PC-9 (cell line): Measurements from ENCODE around the gene PARP12. TPM values are rescaled to one million over a fixed set of nuclear protein-coding genes. Genes with fewer than 3 reads are reported as not detected.

ENCODE experiments used
- BruUV-seq: library from RNA; stranded (reverse); fragments of 400-500 nt; replicated peaks from 2 replicates; lab custom pipeline; 2021; lab: Mats Ljungman, UMichigan
- CTCF ChIA-PET: fragments of 300-600 bp; sonication (Branson Sonifier 250); formaldehyde crosslinking; loops from one replicate; lab custom pipeline; 2022; ENCODE audit warnings: antibody characterized with exemption; lab: Charles Lee
- POLR2A ChIA-PET: fragments of 300-600 bp; sonication (Branson Sonifier 250); formaldehyde crosslinking; loops from one replicate; lab custom pipeline; 2022; ENCODE audit warnings: antibody characterized with exemption; ENCODE audit not compliant: unreplicated experiment; lab: Charles Lee
- DNase-seq, 2 experiments: peaks; one replicate each; pipeline versions ENCODE4 v3.0.0 to v3.0.0-alpha.2; 2015 to 2022; ENCODE audit warnings: mixed read lengths in 1 of 2
- H2AFZ ChIP-seq: fragments of 200-600 bp; sonication (generic); 2 replicates; pipeline ENCODE4 v1.8.1; 2017; ENCODE audit warnings: antibody characterized with exemption
- H3F3A ChIP-seq: fragments of 200-600 bp; sonication (generic); 2 replicates; pipeline ENCODE4 v1.8.1; 2017; ENCODE audit warnings: antibody characterized with exemption, mild to moderate bottlenecking, low read depth; ENCODE audit not compliant: insufficient read depth
- H3K27ac ChIP-seq: fragments of 200-600 bp; sonication (generic); 2 replicates; pipeline ENCODE4 v1.6.1; 2016; ENCODE audit warnings: mixed run types
- H3K27me3 ChIP-seq: fragments of 200-600 bp; sonication (generic); 2 replicates; pipeline ENCODE4 v1.6.1; 2016; ENCODE audit warnings: low read depth, mixed run types; ENCODE audit not compliant: insufficient read depth
- H3K36me3 ChIP-seq: fragments of 200-600 bp; sonication (generic); 2 replicates; pipeline ENCODE4 v1.6.1; 2016; ENCODE audit warnings: low read depth, mixed run types
- H3K4me1 ChIP-seq: fragments of 200-600 bp; sonication (generic); replicated peaks from 2 replicates; pipeline ENCODE4 v1.6.1; 2016; ENCODE audit warnings: mixed run types; ENCODE audit not compliant: insufficient read depth
- H3K4me2 ChIP-seq: fragments of 200-600 bp; sonication (generic); 2 replicates; pipeline ENCODE4 v1.6.1; 2017; ENCODE audit warnings: mixed run types
- H3K4me3 ChIP-seq: fragments of 200-600 bp; sonication (generic); 2 replicates; pipeline ENCODE4 v1.6.1; 2016; ENCODE audit warnings: mixed run types
- H3K79me2 ChIP-seq: fragments of 200-600 bp; sonication (generic); 2 replicates; pipeline ENCODE4 v1.6.1; 2017; ENCODE audit warnings: low read depth, mixed run types
- H3K9me2 ChIP-seq: fragments of 200-600 bp; sonication (generic); 2 replicates; pipeline ENCODE4 v1.8.1; 2017; ENCODE audit warnings: mild to moderate bottlenecking; ENCODE audit not compliant: insufficient read depth
- H3K9me3 ChIP-seq: fragments of 200-600 bp; sonication (generic); 2 replicates; pipeline ENCODE4 v1.8.1; 2016; ENCODE audit warnings: low read depth; ENCODE audit not compliant: insufficient read depth
- H4K20me1 ChIP-seq: fragments of 200-600 bp; sonication (generic); 2 replicates; pipeline ENCODE4 v1.8.1; 2017; ENCODE audit not compliant: insufficient read depth
- EZH2 ChIP-seq: fragments of 200-600 bp; sonication (generic); IDR thresholded peaks from 2 replicates; pipeline ENCODE4 v1.8.0; 2017; ENCODE audit warnings: antibody characterized with exemption, low read depth
- intact Hi-C: fragments of 100-400 bp; cut with micrococcal nuclease; formaldehyde crosslinking; loops from one replicate; pipeline ENCODE4 v1.10.0; 2022; ENCODE audit not compliant: unreplicated experiment
- total RNA-seq: library from RNA; stranded (reverse); gene quantifications from 2 replicates; pipeline ENCODE4 v1.2.3, GENCODE V29; 2021
- TF ChIP-seq, protein P1 (sequence below): fragments of 200-600 bp; sonication (generic); conservative IDR thresholded peaks from 2 replicates; pipeline ENCODE4 v1.6.1; 2017; ENCODE audit warnings: mixed run types, antibody characterized with exemption, mild to moderate bottlenecking, moderate library complexity

The PARP12 gene
- total RNA-seq, 1 experiment from 2014 or later, result 32.4 TPM

DNA sequence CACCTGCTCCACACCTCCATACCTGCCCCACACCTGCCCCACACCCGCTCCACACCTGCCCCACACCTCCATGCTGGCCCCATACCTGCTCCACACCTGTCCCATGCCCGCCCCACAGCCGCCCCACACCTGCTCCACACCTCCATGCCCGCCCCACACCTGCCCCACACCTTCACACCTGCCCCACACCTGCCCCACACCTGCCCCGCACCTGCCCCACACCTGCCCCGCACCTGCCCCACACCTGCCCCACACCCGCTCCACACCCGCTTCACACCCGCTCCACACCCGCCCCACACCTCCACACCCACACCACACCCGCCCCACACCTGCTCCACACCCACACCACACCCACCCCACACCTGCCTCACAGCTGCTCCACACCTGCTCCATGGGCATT, 53.0 kb downstream of the PARP12 start:
- no peaks in the 10 kb centered on the region for H3K36me3 ChIP-seq
- POLR2A ChIA-PET, result interaction anchor here (0.6 kb wide), 1 partner anchor 15 kb away, joined by 3 read pairs; no protein-coding TSS in a partner anchor
- DNase-seq, result no peak
- no peaks in the 10 kb centered on the region for H3K4me1 ChIP-seq
- H3F3A ChIP-seq, result no peaks in the 10 kb centered on the region
- H3K4me2 ChIP-seq, result no peak overlapping the region
- H4K20me1 ChIP-seq, result no peaks in the 10 kb centered on the region
- no TSS peak for BruUV-seq
- no peaks in the 10 kb centered on the region for H3K9me3 ChIP-seq
- no peak overlapping the region for H3K4me3 ChIP-seq
- intact Hi-C loops, result loop anchor here (10.0 kb wide), 2 partner anchors 575 to 935 kb away; no protein-coding TSS in a partner anchor
- no peak overlapping the region for H2AFZ ChIP-seq
- CTCF ChIA-PET, result no interaction called here
- no peaks in the 10 kb centered on the region for H3K79me2 ChIP-seq
- no peak overlapping the region for H3K27ac ChIP-seq
- no peaks in the 10 kb centered on the region for H3K9me2 ChIP-seq
- TF ChIP-seq, protein P1, sequence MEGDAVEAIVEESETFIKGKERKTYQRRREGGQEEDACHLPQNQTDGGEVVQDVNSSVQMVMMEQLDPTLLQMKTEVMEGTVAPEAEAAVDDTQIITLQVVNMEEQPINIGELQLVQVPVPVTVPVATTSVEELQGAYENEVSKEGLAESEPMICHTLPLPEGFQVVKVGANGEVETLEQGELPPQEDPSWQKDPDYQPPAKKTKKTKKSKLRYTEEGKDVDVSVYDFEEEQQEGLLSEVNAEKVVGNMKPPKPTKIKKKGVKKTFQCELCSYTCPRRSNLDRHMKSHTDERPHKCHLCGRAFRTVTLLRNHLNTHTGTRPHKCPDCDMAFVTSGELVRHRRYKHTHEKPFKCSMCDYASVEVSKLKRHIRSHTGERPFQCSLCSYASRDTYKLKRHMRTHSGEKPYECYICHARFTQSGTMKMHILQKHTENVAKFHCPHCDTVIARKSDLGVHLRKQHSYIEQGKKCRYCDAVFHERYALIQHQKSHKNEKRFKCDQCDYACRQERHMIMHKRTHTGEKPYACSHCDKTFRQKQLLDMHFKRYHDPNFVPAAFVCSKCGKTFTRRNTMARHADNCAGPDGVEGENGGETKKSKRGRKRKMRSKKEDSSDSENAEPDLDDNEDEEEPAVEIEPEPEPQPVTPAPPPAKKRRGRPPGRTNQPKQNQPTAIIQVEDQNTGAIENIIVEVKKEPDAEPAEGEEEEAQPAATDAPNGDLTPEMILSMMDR, result no peak
- TF ChIP-seq EZH2, result no peak
- H3K27me3 ChIP-seq, result no peaks in the 10 kb centered on the region

DNA sequence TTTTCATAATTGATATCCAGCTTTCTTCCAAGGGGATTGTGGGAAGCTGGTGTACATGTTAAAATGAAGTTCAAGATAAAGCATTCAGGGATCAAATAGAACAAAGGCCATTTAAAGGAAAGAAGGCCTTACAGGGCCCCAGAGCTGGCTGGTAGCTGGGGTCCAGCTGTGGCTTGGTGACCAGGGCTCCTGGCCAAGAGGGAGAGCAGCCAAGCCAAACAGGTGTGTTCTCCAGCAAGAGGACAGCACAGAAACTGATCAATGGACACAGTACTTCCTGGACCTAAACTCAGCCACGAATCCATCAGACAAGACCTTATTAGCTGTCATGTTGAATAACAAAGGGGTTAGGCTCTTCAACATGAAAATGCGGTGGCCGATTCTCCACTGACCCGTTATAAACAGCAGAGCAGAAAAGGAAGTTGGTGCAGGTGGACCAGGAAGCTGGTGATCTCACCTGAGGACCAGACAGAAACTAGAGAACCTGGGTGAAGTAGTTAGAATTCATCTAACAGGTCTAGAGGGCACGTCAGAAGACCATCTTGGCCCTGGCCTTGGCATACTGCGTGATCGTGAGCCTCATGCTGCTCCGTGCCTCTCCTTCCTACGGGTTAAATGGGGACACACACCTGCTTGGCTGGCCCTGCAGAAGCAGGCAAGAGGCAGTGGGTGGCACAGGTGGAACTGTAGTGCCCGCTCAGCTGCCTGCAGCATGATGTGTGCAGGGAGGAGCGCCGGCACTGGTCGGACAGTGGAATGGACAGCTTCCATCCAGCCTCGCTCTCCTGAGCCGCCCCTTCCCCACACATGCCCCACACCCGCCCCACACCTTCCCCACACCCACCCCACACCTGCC, 53.8 kb downstream of the PARP12 start:
- no peak overlapping the region for H2AFZ ChIP-seq
- H3K36me3 ChIP-seq, result no peaks in the 10 kb centered on the region
- H3K79me2 ChIP-seq, result no peaks in the 10 kb centered on the region
- no TSS peak for BruUV-seq
- no peaks in the 10 kb centered on the region for H3K9me3 ChIP-seq
- no peaks in the 10 kb centered on the region for H3K4me1 ChIP-seq
- DNase-seq, result no peak
- no peak overlapping the region for H3K4me2 ChIP-seq
- H3F3A ChIP-seq, result no peaks in the 10 kb centered on the region
- H3K9me2 ChIP-seq, result no peaks in the 10 kb centered on the region
- H3K27me3 ChIP-seq, result no peaks in the 10 kb centered on the region
- intact Hi-C loops, result loop anchor here (10.0 kb wide), 2 partner anchors 574 to 934 kb away; no protein-coding TSS in a partner anchor
- H3K27ac ChIP-seq, result no peak overlapping the region
- no peaks in the 10 kb centered on the region for H4K20me1 ChIP-seq
- ChIA-PET CTCF (no interaction called here), POLR2A (no interaction called here)
- no peak overlapping the region for H3K4me3 ChIP-seq
- TF ChIP-seq, protein P1, result no peak
- no peak for TF ChIP-seq EZH2

DNA sequence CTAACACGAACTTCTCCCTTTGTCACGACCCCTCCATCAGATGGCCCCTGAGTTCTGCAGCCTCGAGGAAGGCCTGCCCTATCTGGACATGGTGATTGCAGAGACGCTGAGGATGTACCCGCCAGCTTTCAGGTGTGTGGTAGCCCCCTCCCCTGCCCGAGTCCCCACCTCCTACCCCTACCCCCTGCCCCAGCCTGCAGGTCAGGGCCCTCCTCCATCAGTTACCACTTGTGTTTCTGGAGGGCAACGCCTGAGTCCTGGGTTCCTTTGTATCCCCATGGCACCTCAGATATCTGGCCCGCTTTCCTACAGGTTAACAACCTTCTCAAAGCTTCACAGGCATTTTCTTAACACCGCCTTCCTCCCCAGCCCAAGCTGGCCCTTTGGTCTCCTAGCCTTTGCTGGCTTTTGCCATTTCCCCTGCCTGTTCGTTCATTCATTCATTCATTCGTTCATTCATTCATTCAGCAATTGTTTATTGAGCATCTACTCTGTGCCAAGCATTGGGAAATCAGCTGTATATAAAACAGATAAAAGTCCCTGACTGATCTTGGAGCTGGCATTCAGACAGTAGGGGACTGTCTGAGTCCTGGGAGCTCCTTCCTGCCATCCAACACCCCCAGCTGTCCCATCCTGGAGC, 55.6 kb downstream of the PARP12 start:
- TF ChIP-seq, protein P1, result no peak
- no peak for TF ChIP-seq EZH2
- BruUV-seq, result no TSS peak
- Histone ChIP-seq H3K4me1 (no peaks in the 10 kb centered on the region), H3K27me3 (no peaks in the 10 kb centered on the region), H3K79me2 (no peaks in the 10 kb centered on the region), H3K9me2 (no peaks in the 10 kb centered on the region), H2AFZ (no peak overlapping the region), H3K36me3 (no peaks in the 10 kb centered on the region), H3K27ac (no peak overlapping the region), H3K9me3 (no peaks in the 10 kb centered on the region), H3K4me2 (no peak overlapping the region), H3K4me3 (no peak overlapping the region), H3F3A (no peaks in the 10 kb centered on the region), H4K20me1 (no peaks in the 10 kb centered on the region)
- intact Hi-C loops, result loop anchor here (10.0 kb wide), 2 partner anchors 572 to 932 kb away; no protein-coding TSS in a partner anchor
- ChIA-PET POLR2A (interaction anchor here (0.5 to 0.6 kb wide), 2 partner anchors 345 to 1792 kb away, joined by 3 to 8 read pairs; no protein-coding TSS in a partner anchor), CTCF (interaction anchor here (0.6 to 1.0 kb wide), 3 partner anchors 114 to 385 kb away, joined by 3 to 6 read pairs (median 4); no protein-coding TSS in a partner anchor)
- DNase-seq, result no peak
